Tibial artery (tissue), 4 donors: Measurements from ENCODE around the gene RBM26.

Source experiments
- DNase-seq, 2 donors: peaks; one replicate each; pipeline ENCODE4 v3.0.0-alpha.2; 2019
- H3K27ac ChIP-seq, 2 donors: fragments of 200-600 bp; sonication (generic) in 1 of 2; 1 replicate in 1 of 2; 2 replicates in 1 of 2; pipeline ENCODE4 v1.5.1; 2018 to 2019; ENCODE audit warnings: mild to moderate bottlenecking in 1 of 2
- H3K27me3 ChIP-seq, 2 donors: fragments of 200-600 bp; sonication (generic) in 1 of 2; one replicate each; pipeline versions ENCODE4 v1.5.1 to v1.6.0; 2016 to 2019
- H3K36me3 ChIP-seq, 3 donors: fragments of 200-600 bp; sonication (generic) in 2 of 3; one replicate each; pipeline ENCODE4 v1.5.1; 2016 to 2019; ENCODE audit warnings: mild to moderate bottlenecking in 2 of 3
- H3K4me1 ChIP-seq, 4 donors: fragments of 200-600 bp; sonication (generic) in 2 of 4; 1 replicate in 3 of 4; 2 replicates in 1 of 4; pipeline ENCODE4 v1.5.1; 2016 to 2019
- H3K4me3 ChIP-seq, 2 donors: fragments of 200-600 bp; sonication (generic) in 1 of 2; 1 replicate in 1 of 2; 2 replicates in 1 of 2; pipeline ENCODE4 v1.5.1; 2018 to 2019; ENCODE audit warnings: mild to moderate bottlenecking in 2 of 2
- H3K9me3 ChIP-seq, 3 donors: fragments of 200-600 bp; sonication (generic) in 1 of 3; one replicate each; pipeline ENCODE4 v1.5.1; 2016 to 2019
- CTCF ChIP-seq, 2 experiments: fragments of 200-600 bp in 1 of 2; fragments of 450-650 bp in 1 of 2; IDR thresholded peaks; one replicate each; pipeline ENCODE4 v1.5.1; 2017 to 2019; ENCODE audit warnings: antibody characterized with exemption in 2 of 2, mild to moderate bottlenecking in 1 of 2, moderate library complexity in 1 of 2
- intact Hi-C: fragments of 100-400 bp; cut with DNase I; formaldehyde crosslinking; loops from one replicate; pipeline ENCODE4 v1.15.0; 2023; ENCODE audit warnings: low total_unique reads

Gene RBM26

GRCh38 chr13:79409828-79410227, 3.8 kb upstream of the RBM26 start:
- Histone ChIP-seq H3K36me3 (peaks cover 0 to 12% (median 0%) of the 10 kb centered on the region in 3 donors), H3K4me3 (no peak overlapping the region), H3K9me3 (no peaks in the 10 kb centered on the region), H3K4me1 (peaks cover 0 to 17% (median 6%) of the 10 kb centered on the region in 4 donors), H3K27me3 (no peaks in the 10 kb centered on the region), H3K27ac (no peak overlapping the region)
- intact Hi-C loops: no loop called here
- TF ChIP-seq CTCF (IDR thresholded peaks at IDR 0.05): no peak
- no peak for DNase-seq

- peaks cover 0 to 40% (median 24%) of the 10 kb centered on the region in 4 donors for H3K4me1 ChIP-seq
- H3K36me3 ChIP-seq: no peaks in the 10 kb centered on the region
- H3K4me3 ChIP-seq: no peak overlapping the region
- TF ChIP-seq CTCF (IDR thresholded peaks at IDR 0.05): no peak
- DNase-seq: no peak
- intact Hi-C loops: no loop called here
- no peaks in the 10 kb centered on the region for H3K9me3 ChIP-seq
- no peaks in the 10 kb centered on the region for H3K27me3 ChIP-seq
- no peak overlapping the region for H3K27ac ChIP-seq
These were observed 1.4 kb upstream of the RBM26 start for GRCh38 chr13:79407349-79407979.

- no peaks in the 10 kb centered on the region for H3K27me3 ChIP-seq
- no peaks in the 10 kb centered on the region for H3K36me3 ChIP-seq
- peak overlapping the region; percentile 91 to 98 for H3K27ac ChIP-seq
- no peaks in the 10 kb centered on the region for H3K9me3 ChIP-seq
- DNase-seq: no peak
- intact Hi-C loops: no loop called here
- H3K4me3 ChIP-seq: peak overlapping the region; percentile 76 to 98
- TF ChIP-seq CTCF (IDR thresholded peaks at IDR 0.05): no peak
- peaks cover 0 to 50% (median 26%) of the 10 kb centered on the region in 4 donors for H3K4me1 ChIP-seq
These were observed 498 bp upstream of the RBM26 start for GRCh38 chr13:79406597-79406908.

- peak overlapping the region; percentile 91 to 98 for H3K27ac ChIP-seq
- DNase-seq: peak in 1 of 2 donors; percentile 67
- intact Hi-C loops: no loop called here
- no peaks in the 10 kb centered on the region for H3K27me3 ChIP-seq
- H3K4me1 ChIP-seq: peaks cover 0 to 58% (median 28%) of the 10 kb centered on the region in 4 donors
- H3K9me3 ChIP-seq: no peaks in the 10 kb centered on the region
- no peaks in the 10 kb centered on the region for H3K36me3 ChIP-seq
- TF ChIP-seq CTCF (IDR thresholded peaks at IDR 0.05): no peak
- H3K4me3 ChIP-seq: peak overlapping the region; percentile 76 to 98
These were observed 589 bp downstream of the RBM26 start for GRCh38 chr13:79405501-79405830.

GRCh38 chr13:79404985-79405384, 1.1 kb downstream of the RBM26 start:
- H3K4me1 ChIP-seq: peaks cover 0 to 61% (median 28%) of the 10 kb centered on the region in 4 donors
- H3K27me3 ChIP-seq: no peaks in the 10 kb centered on the region
- H3K36me3 ChIP-seq: no peaks in the 10 kb centered on the region
- no peak for DNase-seq
- H3K27ac ChIP-seq: peak overlapping the region; percentile 91 to 98
- no peaks in the 10 kb centered on the region for H3K9me3 ChIP-seq
- intact Hi-C loops: no loop called here
- no peak for TF ChIP-seq CTCF (IDR thresholded peaks at IDR 0.05)
- peak overlapping the region; percentile 76 to 98 for H3K4me3 ChIP-seq

GRCh38 chr13:79404361-79404760, 1.7 kb downstream of the RBM26 start:
- DNase-seq: no peak
- H3K27ac ChIP-seq: peak overlapping the region; percentile 91 to 98
- intact Hi-C loops: no loop called here
- peak overlapping the region; percentile 76 to 98 for H3K4me3 ChIP-seq
- H3K9me3 ChIP-seq: no peaks in the 10 kb centered on the region
- peaks cover 0 to 68% (median 28%) of the 10 kb centered on the region in 4 donors for H3K4me1 ChIP-seq
- H3K27me3 ChIP-seq: no peaks in the 10 kb centered on the region
- no peak for TF ChIP-seq CTCF (IDR thresholded peaks at IDR 0.05)
- no peaks in the 10 kb centered on the region for H3K36me3 ChIP-seq
